ENCODE measurements around the gene ITPK1. TPM values are rescaled to one million over a fixed set of nuclear protein-coding genes. Genes with fewer than 3 reads are reported as not detected.
A peak's percentile ranks its signal among the peaks of the same experiment; 100 is the strongest.

Gene ITPK1
- total RNA-seq, 1 experiment from 2014 or later: 66.2 TPM

DNA sequence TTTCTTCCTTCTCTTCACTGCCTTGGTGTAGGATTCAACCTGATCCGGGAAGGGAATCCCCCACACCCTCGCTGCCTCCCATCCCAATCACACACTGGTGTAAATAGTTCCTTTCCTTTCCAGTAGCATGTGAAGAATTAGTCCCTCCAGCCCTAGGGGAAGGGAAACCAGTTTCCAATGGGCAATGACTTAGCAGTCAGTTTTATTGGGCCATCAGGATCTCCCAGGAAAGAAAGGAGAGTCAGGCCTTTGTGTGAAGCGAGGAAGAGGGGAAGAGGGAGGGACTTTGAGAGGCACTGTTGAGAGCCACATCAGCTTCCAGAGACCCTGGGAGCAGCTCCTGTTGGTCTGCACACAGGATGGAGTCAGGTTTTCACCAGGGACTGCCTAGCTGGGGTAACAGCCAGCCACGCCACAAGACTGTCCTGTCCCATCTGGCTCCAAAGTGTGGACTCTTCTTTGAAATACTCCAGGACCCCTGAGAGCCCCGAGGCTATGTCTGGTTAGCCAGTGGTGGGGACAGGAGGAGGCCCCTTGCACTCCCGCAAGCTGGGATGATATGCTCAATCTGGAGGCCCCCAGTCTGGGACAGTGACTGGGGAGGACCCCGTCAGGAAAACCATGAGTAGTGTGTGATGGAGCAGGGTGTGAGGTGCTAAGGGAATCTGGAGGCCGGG is 41.1 kb upstream of the ITPK1 start:
- H2AFZ ChIP-seq (ENCODE audit: low read length): no peak overlapping the region
- no peaks in the 10 kb centered on the region for H3K79me2 ChIP-seq (ENCODE audit: low read length)
- TF ChIP-seq EZH2 (IDR thresholded peaks at IDR 0.05; ENCODE audit: low read length, unreplicated experiment): no peak
- TF ChIP-seq CTCF (conservative IDR thresholded peaks at IDR 0.05; ENCODE audit: low read depth, low read length): no peak
- TF ChIP-seq EZH2phosphoT487 (IDR thresholded peaks at IDR 0.05; ENCODE audit: borderline replicate concordance, low read length): no peak
- H3K27me3 ChIP-seq (ENCODE audit: low read length): no peaks in the 10 kb centered on the region
- no TSS peak for BruUV-seq (replicated peaks)
- peak overlapping the region; percentile 9; the same call in 1 of the 2 replicates for H3K27ac ChIP-seq (ENCODE audit: low read length)
- ATAC-seq (no peak; the same call in 1 of the 2 replicates), DNase-seq (peak; percentile 39)
- H3K4me3 ChIP-seq (ENCODE audit: low read length): no peak overlapping the region
- peaks cover 17% of the 10 kb centered on the region for H3K4me1 ChIP-seq (ENCODE audit: insufficient read depth, low read length)
- ChIA-PET CTCF (no interaction called here), POLR2A (ENCODE audit: unreplicated experiment) (no interaction called here)
- H3K9me3 ChIP-seq (ENCODE audit: low read length): no peaks in the 10 kb centered on the region
- H4K20me1 ChIP-seq (ENCODE audit: low read length): no peaks in the 10 kb centered on the region
- H3K36me3 ChIP-seq (ENCODE audit: low read depth, low read length): no peaks in the 10 kb centered on the region
- H3K9ac ChIP-seq (ENCODE audit: low read length): no peak overlapping the region
- no peaks in the 10 kb centered on the region for H3K9me2 ChIP-seq (replicated peaks; ENCODE audit: low read length)
- intact Hi-C loops (cut with micrococcal nuclease): no loop called here
- H3K4me2 ChIP-seq (ENCODE audit: low read length): no peak overlapping the region
- no peaks in the 10 kb centered on the region for H3F3A ChIP-seq (ENCODE audit: low read length, unreplicated experiment)

- no peaks in the 10 kb centered on the region for H3F3A ChIP-seq (ENCODE audit: low read length, unreplicated experiment)
- BruUV-seq (replicated peaks): no TSS peak
- no peak overlapping the region for H3K4me3 ChIP-seq (ENCODE audit: low read length)
- H4K20me1 ChIP-seq (ENCODE audit: low read length): no peaks in the 10 kb centered on the region
- H2AFZ ChIP-seq (ENCODE audit: low read length): no peak overlapping the region
- no peak overlapping the region for H3K9ac ChIP-seq (ENCODE audit: low read length)
- no peaks in the 10 kb centered on the region for H3K79me2 ChIP-seq (ENCODE audit: low read length)
- H3K4me1 ChIP-seq (ENCODE audit: insufficient read depth, low read length): peaks cover 17% of the 10 kb centered on the region
- TF ChIP-seq EZH2 (IDR thresholded peaks at IDR 0.05; ENCODE audit: low read length, unreplicated experiment) (no peak), CTCF (conservative IDR thresholded peaks at IDR 0.05; ENCODE audit: low read depth, low read length) (no peak), EZH2phosphoT487 (IDR thresholded peaks at IDR 0.05; ENCODE audit: borderline replicate concordance, low read length) (no peak)
- H3K4me2 ChIP-seq (ENCODE audit: low read length): no peak overlapping the region
- H3K36me3 ChIP-seq (ENCODE audit: low read depth, low read length): no peaks in the 10 kb centered on the region
- DNase-seq (peak; percentile 73), ATAC-seq (peak; percentile 42; the same call in 1 of the 2 replicates)
- no peaks in the 10 kb centered on the region for H3K27me3 ChIP-seq (ENCODE audit: low read length)
- CTCF ChIA-PET: interaction anchor here (0.6 kb wide), 1 partner anchor 187 kb away, joined by 5 read pairs; no protein-coding TSS in a partner anchor
- H3K9me2 ChIP-seq (replicated peaks; ENCODE audit: low read length): no peaks in the 10 kb centered on the region
- POLR2A ChIA-PET (ENCODE audit: unreplicated experiment): no interaction called here
- intact Hi-C loops (cut with micrococcal nuclease): no loop called here
- H3K9me3 ChIP-seq (ENCODE audit: low read length): no peaks in the 10 kb centered on the region
- H3K27ac ChIP-seq (ENCODE audit: low read length): peak overlapping the region; percentile 31; the same call in 1 of the 2 replicates
Observed at GRCh38 chr14:93155667-93156066, 39.9 kb upstream of the ITPK1 start.

GRCh38 chr14:93153121-93153520 is 37.4 kb upstream of the ITPK1 start:
- no peak overlapping the region for H2AFZ ChIP-seq (ENCODE audit: low read length)
- H3K4me1 ChIP-seq (ENCODE audit: insufficient read depth, low read length): peaks cover 17% of the 10 kb centered on the region
- intact Hi-C loops (cut with micrococcal nuclease): no loop called here
- H3K4me2 ChIP-seq (ENCODE audit: low read length): no peak overlapping the region
- ChIA-PET CTCF (no interaction called here), POLR2A (ENCODE audit: unreplicated experiment) (no interaction called here)
- no TSS peak for BruUV-seq (replicated peaks)
- H3K4me3 ChIP-seq (ENCODE audit: low read length): no peak overlapping the region
- DNase-seq (no peak), ATAC-seq (no peak)
- H3K9ac ChIP-seq (ENCODE audit: low read length): no peak overlapping the region
- H3K36me3 ChIP-seq (ENCODE audit: low read depth, low read length): no peaks in the 10 kb centered on the region
- TF ChIP-seq CTCF (conservative IDR thresholded peaks at IDR 0.05; ENCODE audit: low read depth, low read length) (no peak), EZH2phosphoT487 (IDR thresholded peaks at IDR 0.05; ENCODE audit: borderline replicate concordance, low read length) (no peak), EZH2 (IDR thresholded peaks at IDR 0.05; ENCODE audit: low read length, unreplicated experiment) (no peak)
- no peaks in the 10 kb centered on the region for H3K9me3 ChIP-seq (ENCODE audit: low read length)
- H3K79me2 ChIP-seq (ENCODE audit: low read length): no peaks in the 10 kb centered on the region
- H3K27me3 ChIP-seq (ENCODE audit: low read length): no peaks in the 10 kb centered on the region
- no peaks in the 10 kb centered on the region for H3F3A ChIP-seq (ENCODE audit: low read length, unreplicated experiment)
- H3K27ac ChIP-seq (ENCODE audit: low read length): no peak overlapping the region
- H3K9me2 ChIP-seq (replicated peaks; ENCODE audit: low read length): no peaks in the 10 kb centered on the region
- no peaks in the 10 kb centered on the region for H4K20me1 ChIP-seq (ENCODE audit: low read length)

Measured in PC-3 (cell line).